ENCODE results near the gene XKR7. TPM values are rescaled to one million over a fixed set of nuclear protein-coding genes. Genes with fewer than 3 reads are reported as not detected.

The XKR7 gene
- total RNA-seq, 3 donors from 2014 or later (not counting 1 experiment from before 2014, with no cell fraction given): not detected

- Mint-ChIP-seq H3K9me3 (no peaks in the 10 kb centered on the region), H3K27ac (no peak overlapping the region), H3K27me3 (ENCODE audit: low read depth in 2 of 2) (peaks cover 18 to 23% of the 10 kb centered on the region in 2 donors), H3K36me3 (no peaks in the 10 kb centered on the region), H3K4me3 (no peak overlapping the region), H3K4me1 (no peaks in the 10 kb centered on the region)
- H3K4me3 ChIP-seq (ENCODE audit: low read length): no peak overlapping the region
- no peak for TF ChIP-seq CTCF (IDR thresholded peaks at IDR 0.05)
- WGBS (ENCODE audit: insufficient coverage): 85% methylated on average over 4 of the region's 4 CpGs
- DNase-seq: no peak
- no peaks in the 10 kb centered on the region for H3K36me3 ChIP-seq (ENCODE audit: control insufficient read depth, insufficient read depth, low read length)
- H3K4me1 ChIP-seq (ENCODE audit: control insufficient read depth, insufficient read depth, low read length): no peaks in the 10 kb centered on the region
- no peaks in the 10 kb centered on the region for H3K9me3 ChIP-seq (ENCODE audit: control insufficient read depth, insufficient read depth, low read length)
- H3K27me3 ChIP-seq (ENCODE audit: control insufficient read depth, insufficient read depth, low read length): peaks cover 2% of the 10 kb centered on the region
- no peak for ATAC-seq
- no peak overlapping the region for H3K27ac ChIP-seq (ENCODE audit: low read length)
- intact Hi-C loops (cut with micrococcal nuclease): no loop called here
These were observed 9.1 kb downstream of the XKR7 start for GRCh38 chr20:31977080-31977479.

- Histone ChIP-seq H3K36me3 (ENCODE audit: control insufficient read depth, insufficient read depth, low read length) (no peaks in the 10 kb centered on the region), H3K4me1 (ENCODE audit: control insufficient read depth, insufficient read depth, low read length) (no peaks in the 10 kb centered on the region), H3K9me3 (ENCODE audit: control insufficient read depth, insufficient read depth, low read length) (no peaks in the 10 kb centered on the region), H3K4me3 (ENCODE audit: low read length) (no peak overlapping the region), H3K27me3 (ENCODE audit: control insufficient read depth, insufficient read depth, low read length) (peaks cover 2% of the 10 kb centered on the region), H3K27ac (ENCODE audit: low read length) (no peak overlapping the region)
- no peaks in the 10 kb centered on the region for H3K4me1 Mint-ChIP-seq
- 64% methylated on average over 5 of the region's 6 CpGs for WGBS (ENCODE audit: insufficient coverage)
- H3K9me3 Mint-ChIP-seq: no peaks in the 10 kb centered on the region
- intact Hi-C loops (cut with micrococcal nuclease): no loop called here
- no peak overlapping the region for H3K4me3 Mint-ChIP-seq
- peaks cover 0 to 16% of the 10 kb centered on the region in 2 donors for H3K27me3 Mint-ChIP-seq (ENCODE audit: low read depth in 2 of 2)
- no peaks in the 10 kb centered on the region for H3K36me3 Mint-ChIP-seq
- ATAC-seq (no peak), DNase-seq (no peak)
- H3K27ac Mint-ChIP-seq: no peak overlapping the region
- TF ChIP-seq CTCF (IDR thresholded peaks at IDR 0.05): no peak
These were observed 11.9 kb downstream of the XKR7 start for GRCh38 chr20:31979713-31980426.

- H3K9me3 ChIP-seq (ENCODE audit: control insufficient read depth, insufficient read depth, low read length): no peaks in the 10 kb centered on the region
- peaks cover 2% of the 10 kb centered on the region for H3K27me3 ChIP-seq (ENCODE audit: control insufficient read depth, insufficient read depth, low read length)
- H3K36me3 Mint-ChIP-seq: no peaks in the 10 kb centered on the region
- no peaks in the 10 kb centered on the region for H3K4me1 Mint-ChIP-seq
- no peak for ATAC-seq
- H3K4me1 ChIP-seq (ENCODE audit: control insufficient read depth, insufficient read depth, low read length): no peaks in the 10 kb centered on the region
- 77% methylated on average over 2 of the region's 2 CpGs for WGBS (ENCODE audit: insufficient coverage)
- H3K9me3 Mint-ChIP-seq: no peaks in the 10 kb centered on the region
- H3K36me3 ChIP-seq (ENCODE audit: control insufficient read depth, insufficient read depth, low read length): no peaks in the 10 kb centered on the region
- no peak for TF ChIP-seq CTCF (IDR thresholded peaks at IDR 0.05)
- no peak overlapping the region for H3K27ac Mint-ChIP-seq
- intact Hi-C loops (cut with micrococcal nuclease): no loop called here
- no peak overlapping the region for H3K4me3 ChIP-seq (ENCODE audit: low read length)
- H3K27ac ChIP-seq (ENCODE audit: low read length): no peak overlapping the region
- H3K4me3 Mint-ChIP-seq: no peak overlapping the region
- H3K27me3 Mint-ChIP-seq (ENCODE audit: low read depth in 2 of 2): peaks cover 0 to 7% of the 10 kb centered on the region in 2 donors
- DNase-seq: no peak
These were observed 13.8 kb downstream of the XKR7 start for GRCh38 chr20:31981784-31982183.

GRCh38 chr20:31984981-31985471 is 17.1 kb downstream of the XKR7 start:
- Histone ChIP-seq H3K27ac (ENCODE audit: low read length) (no peak overlapping the region), H3K27me3 (ENCODE audit: control insufficient read depth, insufficient read depth, low read length) (no peaks in the 10 kb centered on the region), H3K9me3 (ENCODE audit: control insufficient read depth, insufficient read depth, low read length) (no peaks in the 10 kb centered on the region), H3K4me1 (ENCODE audit: control insufficient read depth, insufficient read depth, low read length) (no peaks in the 10 kb centered on the region), H3K36me3 (ENCODE audit: control insufficient read depth, insufficient read depth, low read length) (no peaks in the 10 kb centered on the region), H3K4me3 (ENCODE audit: low read length) (no peak overlapping the region)
- H3K27ac Mint-ChIP-seq: no peak overlapping the region
- H3K4me1 Mint-ChIP-seq: no peaks in the 10 kb centered on the region
- ATAC-seq (no peak), DNase-seq (no peak)
- 54% methylated on average over 6 of the region's 6 CpGs for WGBS (ENCODE audit: insufficient coverage)
- H3K4me3 Mint-ChIP-seq: no peak overlapping the region
- peaks cover 0 to 5% of the 10 kb centered on the region in 2 donors for H3K27me3 Mint-ChIP-seq (ENCODE audit: low read depth in 2 of 2)
- no peaks in the 10 kb centered on the region for H3K36me3 Mint-ChIP-seq
- no peaks in the 10 kb centered on the region for H3K9me3 Mint-ChIP-seq
- no peak for TF ChIP-seq CTCF (IDR thresholded peaks at IDR 0.05)
- intact Hi-C loops (cut with micrococcal nuclease): no loop called here
